Liver (tissue), 9 donors: Measurements from ENCODE around the gene EIF2A. TPM values are rescaled to one million over a fixed set of nuclear protein-coding genes. Genes with fewer than 3 reads are reported as not detected.

Experiments
- DNase-seq: peaks from one replicate; pipeline ENCODE4 v3.0.0-alpha.2; 2017; ENCODE audit warnings: low spot score
- H3K27ac ChIP-seq, 2 donors: one replicate each; pipeline ENCODE4 v1.7.0; 2013; ENCODE audit warnings: inconsistent platforms in 2 of 2, low read length in 2 of 2, control low read depth in 1 of 2, low read depth in 1 of 2, mild to moderate bottlenecking in 1 of 2
- H3K27me3 ChIP-seq, 4 donors: one replicate each; pipeline versions ENCODE4 v1.6.1 to v1.7.0; 2013; ENCODE audit warnings: low read length in 3 of 4, inconsistent platforms in 1 of 4, mild to moderate bottlenecking in 1 of 4, moderate library complexity in 1 of 4; ENCODE audit not compliant: control insufficient read depth in 4 of 4, insufficient read depth in 4 of 4
- H3K36me3 ChIP-seq, 4 donors: one replicate each; pipeline versions ENCODE4 v1.6.1 to v1.7.0; 2013; ENCODE audit warnings: low read length in 3 of 4, mild to moderate bottlenecking in 3 of 4, low read depth in 1 of 4, moderate library complexity in 1 of 4; ENCODE audit not compliant: control insufficient read depth in 4 of 4, insufficient read depth in 3 of 4
- H3K4me1 ChIP-seq, 4 donors: one replicate each; pipeline versions ENCODE4 v1.6.1 to v1.7.0; 2013; ENCODE audit warnings: low read length in 3 of 4, mild to moderate bottlenecking in 3 of 4, moderate library complexity in 1 of 4; ENCODE audit not compliant: control insufficient read depth in 4 of 4, insufficient read depth in 4 of 4
- H3K4me3 ChIP-seq, 3 donors: one replicate each; pipeline versions ENCODE4 v1.6.1 to v1.7.0; 2013; ENCODE audit warnings: low read length in 3 of 3, control low read depth in 1 of 3, low read depth in 1 of 3, mild to moderate bottlenecking in 1 of 3
- H3K9ac ChIP-seq, 2 donors: one replicate each; pipeline ENCODE4 v1.7.0; 2013; ENCODE audit warnings: low read length in 2 of 2, mild to moderate bottlenecking in 2 of 2, moderate library complexity in 2 of 2, control low read depth in 1 of 2, low read depth in 1 of 2
- H3K9me3 ChIP-seq, 4 donors: one replicate each; pipeline versions ENCODE4 v1.6.1 to v1.7.0; 2013; ENCODE audit warnings: low read length in 3 of 4; ENCODE audit not compliant: control insufficient read depth in 4 of 4
- EGR1 ChIP-seq, 2 donors: IDR thresholded peaks; 2 replicates each; pipeline ENCODE4 v1.6.1; 2016 to 2018; ENCODE audit warnings: antibody characterized with exemption in 2 of 2, low read depth in 2 of 2
- FOXA1 ChIP-seq: IDR thresholded peaks from 2 replicates; pipeline ENCODE4 v1.6.1; 2016; ENCODE audit warnings: antibody characterized with exemption
- FOXA2 ChIP-seq: IDR thresholded peaks from 2 replicates; pipeline ENCODE4 v1.6.1; 2016; ENCODE audit warnings: antibody characterized with exemption
- GABPA ChIP-seq, 2 donors: IDR thresholded peaks in 1 of 2; conservative IDR thresholded peaks in 1 of 2; 2 replicates each; pipeline ENCODE4 v1.6.1; 2016; ENCODE audit warnings: antibody characterized with exemption in 2 of 2, mild to moderate bottlenecking in 1 of 2, moderate library complexity in 1 of 2
- HNF4A ChIP-seq, 2 donors: conservative IDR thresholded peaks; 2 replicates each; pipeline ENCODE4 v1.6.1; 2016; ENCODE audit warnings: antibody characterized with exemption in 2 of 2, mild to moderate bottlenecking in 2 of 2
- HNF4G ChIP-seq: IDR thresholded peaks from 2 replicates; pipeline ENCODE4 v1.6.1; 2016; ENCODE audit warnings: antibody characterized with exemption
- JUND ChIP-seq, 2 donors: IDR thresholded peaks; 2 replicates each; pipeline ENCODE4 v1.6.1; 2016; ENCODE audit warnings: antibody characterized with exemption in 2 of 2
- NR2F2 ChIP-seq: IDR thresholded peaks from 2 replicates; pipeline ENCODE4 v1.6.1; 2016; ENCODE audit warnings: antibody characterized with exemption
- RAD21 ChIP-seq, 2 donors: IDR thresholded peaks; 2 replicates each; pipeline ENCODE4 v1.6.1; 2016; ENCODE audit warnings: antibody characterized with exemption in 2 of 2, mild to moderate bottlenecking in 2 of 2
- RXRA ChIP-seq, 2 donors: IDR thresholded peaks; 2 replicates each; pipeline ENCODE4 v1.6.1; 2017 to 2018; ENCODE audit warnings: antibody characterized with exemption in 2 of 2, mild to moderate bottlenecking in 1 of 2
- SP1 ChIP-seq: IDR thresholded peaks from 2 replicates; pipeline ENCODE4 v1.6.1; 2018; ENCODE audit warnings: antibody characterized with exemption, mild to moderate bottlenecking
- TAF1 ChIP-seq: conservative IDR thresholded peaks from 2 replicates; pipeline ENCODE4 v1.6.1; 2016; ENCODE audit warnings: antibody characterized with exemption, mild to moderate bottlenecking
- YY1 ChIP-seq: IDR thresholded peaks from 2 replicates; pipeline ENCODE4 v1.6.1; 2016; ENCODE audit warnings: antibody characterized with exemption, mild to moderate bottlenecking
- WGBS: extraction: QIAGEN DNeasy Blood & Tissue Kit; methylation state at CpG from one replicate; pipeline ENCODE4 v1.1.7; 2013; 5-methylcytosine and 5-hydroxymethylcytosine counted together
- polyA plus RNA-seq, 2 donors: library from polyadenylated mRNA; stranded (reverse) in 1 of 2; unstranded in 1 of 2; fragments of 200-250 nt in 1 of 2; fragments of >200 nt in 1 of 2; fragmentation: Nextera tagmentation in 1 of 2; extraction: Ambion mirVana in 1 of 2; gene quantifications; one replicate each; pipeline versions ENCODE4 v1.2.1 to v1.2.3, GENCODE V29; 2013 to 2015
- total RNA-seq, 2 donors: library from RNA; depleted of rRNA; stranded (reverse); fragments of >200 nt; gene quantifications; one replicate each; pipeline ENCODE4 v1.2.3, GENCODE V29; 2014
- TF ChIP-seq, protein P1 (sequence below): IDR thresholded peaks from 2 replicates; pipeline ENCODE4 v1.6.1; 2016; ENCODE audit warnings: antibody characterized with exemption
- TF ChIP-seq, protein P2 (sequence below): fragments of 150-350 bp; IDR thresholded peaks from 2 replicates; pipeline ENCODE4 v1.5.1; 2017; ENCODE audit warnings: improper control_type of control experiment, low read depth, low read length; ENCODE audit not compliant: missing input control
- TF ChIP-seq, protein P3 (sequence below): IDR thresholded peaks from 2 replicates; pipeline ENCODE4 v1.6.1; 2016; ENCODE audit warnings: antibody characterized with exemption, mild to moderate bottlenecking
- TF ChIP-seq, protein P4 (sequence below): IDR thresholded peaks from 2 replicates; pipeline ENCODE4 v1.6.1; 2016; ENCODE audit warnings: antibody characterized with exemption
- TF ChIP-seq, protein P5 (sequence below): IDR thresholded peaks from 2 replicates; pipeline ENCODE4 v1.6.1; 2016; ENCODE audit warnings: antibody characterized with exemption
- donor health status: healthy.
- donor health status: healthy.
- donor health status: healthy.
- donor health status: healthy.
- donor health status: healthy.

Gene EIF2A
- total and polyA plus RNA-seq, 4 donors, result 23.6 to 104 (median 47.2) TPM

DNA sequence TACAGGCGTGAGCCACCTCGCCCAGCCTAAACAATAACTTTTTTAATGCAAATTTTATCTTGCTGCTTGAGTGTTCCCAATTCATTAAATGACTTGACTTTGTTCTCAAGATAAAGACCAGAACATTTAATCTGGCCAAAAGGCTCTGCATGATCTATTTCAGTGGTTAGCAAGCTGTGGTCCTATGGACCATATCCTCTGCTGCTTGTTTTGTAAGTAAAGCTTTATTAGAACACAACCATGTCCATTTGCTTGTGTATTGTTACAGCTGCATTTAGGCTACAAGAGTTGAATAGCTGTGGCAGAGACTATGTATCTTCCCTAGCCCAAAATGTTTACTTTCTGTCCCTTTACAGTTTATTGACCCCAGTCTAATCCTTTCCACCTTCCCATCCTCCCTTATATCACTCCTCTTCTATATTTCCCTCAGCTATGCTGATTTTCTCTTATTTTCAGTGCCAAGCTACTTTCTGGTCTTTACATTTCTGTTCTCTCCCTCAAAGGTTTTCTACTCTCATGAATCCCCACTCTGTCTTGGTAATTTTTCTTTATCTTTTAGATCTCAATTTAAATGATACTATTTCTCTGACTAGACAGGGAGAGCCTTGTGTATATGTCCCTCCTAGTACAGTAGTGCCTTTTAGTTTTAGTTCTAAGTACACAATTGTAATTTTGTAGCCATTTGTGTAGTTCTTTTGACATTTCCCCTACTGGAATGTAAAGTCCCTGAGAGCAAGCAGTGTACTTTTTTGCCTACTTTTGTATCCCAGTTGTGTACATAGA lies 79.8 kb downstream of the EIF2A start:
- Histone ChIP-seq H3K27me3 (no peaks in the 10 kb centered on the region), H3K9ac (no peak overlapping the region), H3K36me3 (peaks cover 3 to 39% (median 23%) of the 10 kb centered on the region in 4 donors), H3K4me3 (no peak overlapping the region), H3K27ac (no peak overlapping the region), H3K4me1 (no peaks in the 10 kb centered on the region), H3K9me3 (no peaks in the 10 kb centered on the region)
- TF ChIP-seq, protein P1, sequence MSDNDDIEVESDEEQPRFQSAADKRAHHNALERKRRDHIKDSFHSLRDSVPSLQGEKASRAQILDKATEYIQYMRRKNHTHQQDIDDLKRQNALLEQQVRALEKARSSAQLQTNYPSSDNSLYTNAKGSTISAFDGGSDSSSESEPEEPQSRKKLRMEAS, result no peak
- TF ChIP-seq, protein P2, sequence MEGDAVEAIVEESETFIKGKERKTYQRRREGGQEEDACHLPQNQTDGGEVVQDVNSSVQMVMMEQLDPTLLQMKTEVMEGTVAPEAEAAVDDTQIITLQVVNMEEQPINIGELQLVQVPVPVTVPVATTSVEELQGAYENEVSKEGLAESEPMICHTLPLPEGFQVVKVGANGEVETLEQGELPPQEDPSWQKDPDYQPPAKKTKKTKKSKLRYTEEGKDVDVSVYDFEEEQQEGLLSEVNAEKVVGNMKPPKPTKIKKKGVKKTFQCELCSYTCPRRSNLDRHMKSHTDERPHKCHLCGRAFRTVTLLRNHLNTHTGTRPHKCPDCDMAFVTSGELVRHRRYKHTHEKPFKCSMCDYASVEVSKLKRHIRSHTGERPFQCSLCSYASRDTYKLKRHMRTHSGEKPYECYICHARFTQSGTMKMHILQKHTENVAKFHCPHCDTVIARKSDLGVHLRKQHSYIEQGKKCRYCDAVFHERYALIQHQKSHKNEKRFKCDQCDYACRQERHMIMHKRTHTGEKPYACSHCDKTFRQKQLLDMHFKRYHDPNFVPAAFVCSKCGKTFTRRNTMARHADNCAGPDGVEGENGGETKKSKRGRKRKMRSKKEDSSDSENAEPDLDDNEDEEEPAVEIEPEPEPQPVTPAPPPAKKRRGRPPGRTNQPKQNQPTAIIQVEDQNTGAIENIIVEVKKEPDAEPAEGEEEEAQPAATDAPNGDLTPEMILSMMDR, result no peak
- no peak for TF ChIP-seq FOXA2
- TF ChIP-seq EGR1 (IDR thresholded peaks at IDR 0.05; ENCODE audit: low read depth in 2 of 2), result no peak
- TF ChIP-seq, protein P3, sequence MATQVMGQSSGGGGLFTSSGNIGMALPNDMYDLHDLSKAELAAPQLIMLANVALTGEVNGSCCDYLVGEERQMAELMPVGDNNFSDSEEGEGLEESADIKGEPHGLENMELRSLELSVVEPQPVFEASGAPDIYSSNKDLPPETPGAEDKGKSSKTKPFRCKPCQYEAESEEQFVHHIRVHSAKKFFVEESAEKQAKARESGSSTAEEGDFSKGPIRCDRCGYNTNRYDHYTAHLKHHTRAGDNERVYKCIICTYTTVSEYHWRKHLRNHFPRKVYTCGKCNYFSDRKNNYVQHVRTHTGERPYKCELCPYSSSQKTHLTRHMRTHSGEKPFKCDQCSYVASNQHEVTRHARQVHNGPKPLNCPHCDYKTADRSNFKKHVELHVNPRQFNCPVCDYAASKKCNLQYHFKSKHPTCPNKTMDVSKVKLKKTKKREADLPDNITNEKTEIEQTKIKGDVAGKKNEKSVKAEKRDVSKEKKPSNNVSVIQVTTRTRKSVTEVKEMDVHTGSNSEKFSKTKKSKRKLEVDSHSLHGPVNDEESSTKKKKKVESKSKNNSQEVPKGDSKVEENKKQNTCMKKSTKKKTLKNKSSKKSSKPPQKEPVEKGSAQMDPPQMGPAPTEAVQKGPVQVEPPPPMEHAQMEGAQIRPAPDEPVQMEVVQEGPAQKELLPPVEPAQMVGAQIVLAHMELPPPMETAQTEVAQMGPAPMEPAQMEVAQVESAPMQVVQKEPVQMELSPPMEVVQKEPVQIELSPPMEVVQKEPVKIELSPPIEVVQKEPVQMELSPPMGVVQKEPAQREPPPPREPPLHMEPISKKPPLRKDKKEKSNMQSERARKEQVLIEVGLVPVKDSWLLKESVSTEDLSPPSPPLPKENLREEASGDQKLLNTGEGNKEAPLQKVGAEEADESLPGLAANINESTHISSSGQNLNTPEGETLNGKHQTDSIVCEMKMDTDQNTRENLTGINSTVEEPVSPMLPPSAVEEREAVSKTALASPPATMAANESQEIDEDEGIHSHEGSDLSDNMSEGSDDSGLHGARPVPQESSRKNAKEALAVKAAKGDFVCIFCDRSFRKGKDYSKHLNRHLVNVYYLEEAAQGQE, result no peak
- no peak for TF ChIP-seq GABPA (IDR thresholded peaks at IDR 0.05 in 1 of 2, conservative IDR thresholded peaks at IDR 0.05 in 1 of 2)
- no peak for TF ChIP-seq JUND (IDR thresholded peaks at IDR 0.05)
- no peak for TF ChIP-seq FOXA1
- no peak for TF ChIP-seq SP1
- TF ChIP-seq TAF1, result no peak
- TF ChIP-seq RXRA (IDR thresholded peaks at IDR 0.05), result no peak
- TF ChIP-seq, protein P4, sequence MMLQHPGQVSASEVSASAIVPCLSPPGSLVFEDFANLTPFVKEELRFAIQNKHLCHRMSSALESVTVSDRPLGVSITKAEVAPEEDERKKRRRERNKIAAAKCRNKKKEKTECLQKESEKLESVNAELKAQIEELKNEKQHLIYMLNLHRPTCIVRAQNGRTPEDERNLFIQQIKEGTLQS, result no peak
- TF ChIP-seq, protein P5, sequence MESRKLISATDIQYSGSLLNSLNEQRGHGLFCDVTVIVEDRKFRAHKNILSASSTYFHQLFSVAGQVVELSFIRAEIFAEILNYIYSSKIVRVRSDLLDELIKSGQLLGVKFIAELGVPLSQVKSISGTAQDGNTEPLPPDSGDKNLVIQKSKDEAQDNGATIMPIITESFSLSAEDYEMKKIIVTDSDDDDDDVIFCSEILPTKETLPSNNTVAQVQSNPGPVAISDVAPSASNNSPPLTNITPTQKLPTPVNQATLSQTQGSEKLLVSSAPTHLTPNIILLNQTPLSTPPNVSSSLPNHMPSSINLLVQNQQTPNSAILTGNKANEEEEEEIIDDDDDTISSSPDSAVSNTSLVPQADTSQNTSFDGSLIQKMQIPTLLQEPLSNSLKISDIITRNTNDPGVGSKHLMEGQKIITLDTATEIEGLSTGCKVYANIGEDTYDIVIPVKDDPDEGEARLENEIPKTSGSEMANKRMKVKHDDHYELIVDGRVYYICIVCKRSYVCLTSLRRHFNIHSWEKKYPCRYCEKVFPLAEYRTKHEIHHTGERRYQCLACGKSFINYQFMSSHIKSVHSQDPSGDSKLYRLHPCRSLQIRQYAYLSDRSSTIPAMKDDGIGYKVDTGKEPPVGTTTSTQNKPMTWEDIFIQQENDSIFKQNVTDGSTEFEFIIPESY, result no peak
- no peak for TF ChIP-seq HNF4G
- no peak for TF ChIP-seq YY1
- TF ChIP-seq NR2F2, result no peak
- TF ChIP-seq HNF4A (conservative IDR thresholded peaks at IDR 0.05), result no peak
- no peak for TF ChIP-seq RAD21 (IDR thresholded peaks at IDR 0.05)
- no peak for DNase-seq
- 98% methylated on average over 2 of the region's 2 CpGs for WGBS
